Loucy (cell line): Measurements from ENCODE around the gene NRG3.

Experiments
- H2AFZ ChIP-seq: fragments of 200-600 bp; sonication (generic); 2 replicates; pipeline ENCODE4 v1.6.0; 2016; ENCODE audit warnings: antibody characterized with exemption, mild to moderate bottlenecking, low read length, moderate library complexity
- H3F3A ChIP-seq: fragments of 200-600 bp; 2 replicates; pipeline ENCODE4 v1.6.0; 2016; ENCODE audit warnings: antibody characterized with exemption, low read depth, mild to moderate bottlenecking
- H3K27me3 ChIP-seq: fragments of 200-600 bp; sonication (generic); 2 replicates; pipeline ENCODE4 v1.6.1; 2014; ENCODE audit warnings: low read length, mild to moderate bottlenecking; ENCODE audit not compliant: insufficient read depth, poor library complexity, severe bottlenecking
- H3K36me3 ChIP-seq: fragments of 200-600 bp; sonication (generic); 2 replicates; pipeline ENCODE4 v1.6.1; 2016; ENCODE audit warnings: low read length; ENCODE audit not compliant: insufficient read depth
- H3K4me1 ChIP-seq: fragments of 200-600 bp; sonication (generic); 2 replicates; pipeline ENCODE4 v1.5.1; 2014; ENCODE audit warnings: low read length, mild to moderate bottlenecking; ENCODE audit not compliant: insufficient read depth, poor library complexity, severe bottlenecking
- H3K4me2 ChIP-seq: fragments of 200-600 bp; sonication (generic); 2 replicates; pipeline ENCODE4 v1.6.0; 2014; ENCODE audit warnings: antibody characterized with exemption, low read length, low read depth, mild to moderate bottlenecking; ENCODE audit not compliant: poor library complexity, severe bottlenecking
- H3K4me3 ChIP-seq: fragments of 200-600 bp; sonication (generic); 2 replicates; pipeline ENCODE4 v1.5.1; 2014; ENCODE audit warnings: low read length, mild to moderate bottlenecking, mixed read lengths; ENCODE audit not compliant: poor library complexity, severe bottlenecking
- H3K79me2 ChIP-seq: fragments of 200-600 bp; sonication (generic); 2 replicates; pipeline ENCODE4 v1.6.1; 2014; ENCODE audit warnings: low read length; ENCODE audit not compliant: insufficient read depth
- H3K9ac ChIP-seq: fragments of 200-600 bp; sonication (generic); 2 replicates; pipeline ENCODE4 v1.6.0; 2014; ENCODE audit warnings: mild to moderate bottlenecking, low read depth, low read length, moderate library complexity; ENCODE audit not compliant: poor library complexity, severe bottlenecking
- H3K9me2 ChIP-seq: fragments of 200-600 bp; sonication (generic); replicated peaks from 2 replicates; pipeline ENCODE4 v1.6.1; 2016; ENCODE audit warnings: low read depth, low read length, mixed read lengths
- H3K9me3 ChIP-seq: fragments of 200-600 bp; sonication (generic); 2 replicates; pipeline ENCODE4 v1.6.1; 2014; ENCODE audit warnings: mild to moderate bottlenecking, antibody characterized with exemption, low read length, low read depth; ENCODE audit not compliant: insufficient read depth
- H4K20me1 ChIP-seq: fragments of 200-600 bp; sonication (generic); 2 replicates; pipeline ENCODE4 v1.6.0; 2014; ENCODE audit warnings: antibody characterized with exemption, low read length, mild to moderate bottlenecking; ENCODE audit not compliant: insufficient read depth, poor library complexity, severe bottlenecking
- EZH2phosphoT487 ChIP-seq: fragments of 200-600 bp; IDR thresholded peaks from 2 replicates; pipeline ENCODE4 v1.6.1; 2018; ENCODE audit warnings: antibody characterized with exemption, mild to moderate bottlenecking, moderate library complexity, borderline replicate concordance
- TF ChIP-seq, protein P1 (sequence below): fragments of 200-600 bp; sonication (generic); conservative IDR thresholded peaks from 2 replicates; pipeline ENCODE4 v1.5.1; 2014; ENCODE audit warnings: mild to moderate bottlenecking, antibody characterized with exemption, low read length

Gene NRG3

DNA sequence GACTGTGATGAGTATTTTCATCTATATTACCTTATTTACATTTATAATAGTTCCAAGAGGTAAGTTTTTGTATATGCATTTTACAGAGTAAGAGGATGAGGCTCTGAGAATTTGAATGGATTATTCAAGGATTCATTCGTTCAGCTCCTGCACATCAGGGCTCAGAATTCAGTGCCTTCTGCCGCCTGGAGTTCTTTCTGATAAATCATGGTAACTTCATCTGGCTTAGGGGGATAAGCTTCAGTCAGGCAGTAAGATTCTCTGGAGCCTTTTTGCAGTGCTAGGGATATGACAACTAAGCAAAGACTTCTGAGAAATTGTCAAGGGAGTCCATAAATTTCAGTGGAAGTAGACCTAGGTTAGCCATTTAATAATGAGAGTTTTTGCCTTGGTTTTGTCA, 668.6 kb downstream of the NRG3 start:
- H3K9me3 ChIP-seq: no peaks in the 10 kb centered on the region; the same call in 1 of the 2 replicates

GRCh38 chr10:82544377-82544776, 669.4 kb downstream of the NRG3 start:
- Histone ChIP-seq H3K9me3 (no peaks in the 10 kb centered on the region; the same call in 1 of the 2 replicates), H4K20me1 (no peaks in the 10 kb centered on the region), H3K27me3 (no peaks in the 10 kb centered on the region), H2AFZ (no peak overlapping the region), H3K4me3 (no peak overlapping the region), H3K36me3 (no peaks in the 10 kb centered on the region), H3K79me2 (no peaks in the 10 kb centered on the region), H3K9ac (no peak overlapping the region), H3K4me1 (no peaks in the 10 kb centered on the region), H3K4me2 (no peak overlapping the region), H3F3A (no peaks in the 10 kb centered on the region), H3K9me2 (no peaks in the 10 kb centered on the region)
- TF ChIP-seq, protein P1, sequence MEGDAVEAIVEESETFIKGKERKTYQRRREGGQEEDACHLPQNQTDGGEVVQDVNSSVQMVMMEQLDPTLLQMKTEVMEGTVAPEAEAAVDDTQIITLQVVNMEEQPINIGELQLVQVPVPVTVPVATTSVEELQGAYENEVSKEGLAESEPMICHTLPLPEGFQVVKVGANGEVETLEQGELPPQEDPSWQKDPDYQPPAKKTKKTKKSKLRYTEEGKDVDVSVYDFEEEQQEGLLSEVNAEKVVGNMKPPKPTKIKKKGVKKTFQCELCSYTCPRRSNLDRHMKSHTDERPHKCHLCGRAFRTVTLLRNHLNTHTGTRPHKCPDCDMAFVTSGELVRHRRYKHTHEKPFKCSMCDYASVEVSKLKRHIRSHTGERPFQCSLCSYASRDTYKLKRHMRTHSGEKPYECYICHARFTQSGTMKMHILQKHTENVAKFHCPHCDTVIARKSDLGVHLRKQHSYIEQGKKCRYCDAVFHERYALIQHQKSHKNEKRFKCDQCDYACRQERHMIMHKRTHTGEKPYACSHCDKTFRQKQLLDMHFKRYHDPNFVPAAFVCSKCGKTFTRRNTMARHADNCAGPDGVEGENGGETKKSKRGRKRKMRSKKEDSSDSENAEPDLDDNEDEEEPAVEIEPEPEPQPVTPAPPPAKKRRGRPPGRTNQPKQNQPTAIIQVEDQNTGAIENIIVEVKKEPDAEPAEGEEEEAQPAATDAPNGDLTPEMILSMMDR: no peak
- no peak for TF ChIP-seq EZH2phosphoT487

More for the DNA sequence above, 668.6 kb downstream of the NRG3 start:
- H3K4me3 ChIP-seq: no peak overlapping the region
- no peaks in the 10 kb centered on the region for H3K36me3 ChIP-seq
- no peak overlapping the region for H3K9ac ChIP-seq
- no peaks in the 10 kb centered on the region for H4K20me1 ChIP-seq
- no peaks in the 10 kb centered on the region for H3K79me2 ChIP-seq
- no peaks in the 10 kb centered on the region for H3F3A ChIP-seq
- no peak overlapping the region for H3K4me2 ChIP-seq
- no peak overlapping the region for H2AFZ ChIP-seq
- no peaks in the 10 kb centered on the region for H3K27me3 ChIP-seq
- no peaks in the 10 kb centered on the region for H3K9me2 ChIP-seq
- TF ChIP-seq, protein P1: no peak
- TF ChIP-seq EZH2phosphoT487: no peak
- no peaks in the 10 kb centered on the region for H3K4me1 ChIP-seq

- Histone ChIP-seq H3K9ac (no peak overlapping the region), H3K27me3 (no peaks in the 10 kb centered on the region), H4K20me1 (no peaks in the 10 kb centered on the region), H3K9me3 (no peaks in the 10 kb centered on the region; the same call in 1 of the 2 replicates), H3K36me3 (no peaks in the 10 kb centered on the region), H3K9me2 (no peaks in the 10 kb centered on the region), H2AFZ (no peak overlapping the region), H3K79me2 (no peaks in the 10 kb centered on the region), H3K4me1 (no peaks in the 10 kb centered on the region), H3K4me2 (no peak overlapping the region), H3K4me3 (no peak overlapping the region), H3F3A (no peaks in the 10 kb centered on the region)
- TF ChIP-seq, protein P1: no peak
- TF ChIP-seq EZH2phosphoT487: no peak
Observed at GRCh38 chr10:82551506-82551905, 676.5 kb downstream of the NRG3 start.
